ENCODE data around the gene IP6K3.

The IP6K3 gene

GRCh38 chr6:33777398-33778388 lies 31.0 kb upstream of the IP6K3 start:
- DNase-seq (ENCODE audit: low spot score), result no peak

GRCh38 chr6:33776764-33777163 lies 30.1 kb upstream of the IP6K3 start:
- DNase-seq (ENCODE audit: low spot score), result no peak

GRCh38 chr6:33776186-33776585 lies 29.5 kb upstream of the IP6K3 start:
- no peak for DNase-seq (ENCODE audit: low spot score)

- no peak for DNase-seq (ENCODE audit: low spot score)
These were observed 28.1 kb upstream of the IP6K3 start for GRCh38 chr6:33774774-33775173.

- DNase-seq (ENCODE audit: low spot score), result no peak
These were observed 26.3 kb upstream of the IP6K3 start for GRCh38 chr6:33772902-33773472.

- DNase-seq (ENCODE audit: low spot score), result no peak
These were observed 25.6 kb upstream of the IP6K3 start for GRCh38 chr6:33772082-33772830.

GRCh38 chr6:33771146-33772081 lies 24.7 kb upstream of the IP6K3 start:
- DNase-seq (ENCODE audit: low spot score), result peak; percentile 84

- DNase-seq (ENCODE audit: low spot score), result no peak
These were observed 24.1 kb upstream of the IP6K3 start for GRCh38 chr6:33770833-33771145.

GRCh38 chr6:33770124-33770832 lies 23.6 kb upstream of the IP6K3 start:
- no peak for DNase-seq (ENCODE audit: low spot score)

GRCh38 chr6:33769248-33769821 lies 22.6 kb upstream of the IP6K3 start:
- DNase-seq (ENCODE audit: low spot score), result no peak

- DNase-seq (ENCODE audit: low spot score), result peak; percentile 76
These were observed 22.0 kb upstream of the IP6K3 start for GRCh38 chr6:33768644-33769120.

- DNase-seq (ENCODE audit: low spot score), result no peak
These were observed 20.5 kb upstream of the IP6K3 start for GRCh38 chr6:33766921-33767907.

- no peak for DNase-seq (ENCODE audit: low spot score)
These were observed 18.7 kb upstream of the IP6K3 start for GRCh38 chr6:33765368-33765767.

- no peak for DNase-seq (ENCODE audit: low spot score)
These were observed 17.3 kb upstream of the IP6K3 start for GRCh38 chr6:33764036-33764435.

- DNase-seq (ENCODE audit: low spot score), result no peak
These were observed 16.8 kb upstream of the IP6K3 start for GRCh38 chr6:33763483-33763882.

GRCh38 chr6:33762713-33763112 lies 16.0 kb upstream of the IP6K3 start:
- DNase-seq (ENCODE audit: low spot score), result no peak

- DNase-seq (ENCODE audit: low spot score), result peak; percentile 37
These were observed 15.4 kb upstream of the IP6K3 start for GRCh38 chr6:33761922-33762629.

GRCh38 chr6:33761581-33761921 lies 14.8 kb upstream of the IP6K3 start:
- DNase-seq (ENCODE audit: low spot score), result no peak

All from germinal center (tissue), 1 donor.